GM21576 (cell line): ENCODE measurements around the gene L3MBTL3.

ENCODE experiments used
- ATAC-seq: cut with Tn5 transposase; IDR thresholded peaks from one replicate; pipeline ENCODE4 v1.9.1; 2021; ENCODE audit warnings: mild to moderate bottlenecking, moderate library complexity; ENCODE audit not compliant: unreplicated experiment

Gene L3MBTL3

GRCh38 chr6:130026859-130027258 lies 8.5 kb downstream of the L3MBTL3 start:
- ATAC-seq = no peak

GRCh38 chr6:130027948-130028347 lies 9.6 kb downstream of the L3MBTL3 start:
- ATAC-seq = peak; percentile 95

GRCh38 chr6:130029163-130029562 lies 10.8 kb downstream of the L3MBTL3 start:
- ATAC-seq = no peak

GRCh38 chr6:130032758-130033340 lies 14.5 kb downstream of the L3MBTL3 start:
- ATAC-seq = no peak

- ATAC-seq = no peak
Measured at GRCh38 chr6:130033949-130034348, 15.6 kb downstream of the L3MBTL3 start.

GRCh38 chr6:130034378-130035146 lies 16.2 kb downstream of the L3MBTL3 start:
- ATAC-seq = no peak

- ATAC-seq = no peak
Measured at GRCh38 chr6:130035211-130035610, 16.8 kb downstream of the L3MBTL3 start.

GRCh38 chr6:130037207-130037811 lies 18.9 kb downstream of the L3MBTL3 start:
- ATAC-seq = no peak

- no peak for ATAC-seq
Measured at GRCh38 chr6:130041594-130041993, 23.2 kb downstream of the L3MBTL3 start.

- ATAC-seq = no peak
Measured at GRCh38 chr6:130043344-130043743, 25.0 kb downstream of the L3MBTL3 start.

- ATAC-seq = no peak
Measured at GRCh38 chr6:130045622-130046021, 27.2 kb downstream of the L3MBTL3 start.

GRCh38 chr6:130046671-130047070 lies 28.3 kb downstream of the L3MBTL3 start:
- no peak for ATAC-seq

GRCh38 chr6:130047088-130047995 lies 29.0 kb downstream of the L3MBTL3 start:
- no peak for ATAC-seq

GRCh38 chr6:130050230-130050629 lies 31.8 kb downstream of the L3MBTL3 start:
- ATAC-seq = no peak

GRCh38 chr6:130054725-130055124 lies 36.3 kb downstream of the L3MBTL3 start:
- no peak for ATAC-seq

GRCh38 chr6:130055271-130055670 lies 36.9 kb downstream of the L3MBTL3 start:
- ATAC-seq = no peak

GRCh38 chr6:130057495-130057894 lies 39.1 kb downstream of the L3MBTL3 start:
- ATAC-seq = no peak

- no peak for ATAC-seq
Measured at GRCh38 chr6:130063806-130064205, 45.4 kb downstream of the L3MBTL3 start.

GRCh38 chr6:130065609-130066156 lies 47.3 kb downstream of the L3MBTL3 start:
- no peak for ATAC-seq

- no peak for ATAC-seq
Measured at GRCh38 chr6:130069485-130069884, 51.1 kb downstream of the L3MBTL3 start.

GRCh38 chr6:130070326-130070725 lies 51.9 kb downstream of the L3MBTL3 start:
- no peak for ATAC-seq
